Kidney (tissue), 22 donors: ENCODE data around the gene ZRANB2. TPM values are rescaled to one million over a fixed set of nuclear protein-coding genes. Genes with fewer than 3 reads are reported as not detected.

ENCODE experiments used
- DNase-seq, 5 donors: peaks; one replicate each; pipeline ENCODE4 v3.0.0-alpha.2; 2013 to 2020
- FAIRE-seq: peaks from 2 replicates; lab custom pipeline; 2012; peaks lifted over from hg19 to GRCh38; lab: Jason Lieb, UNC
- H3K27ac ChIP-seq, 2 donors: one replicate each; pipeline ENCODE4 v1.7.0; 2013; ENCODE audit warnings: low read depth in 2 of 2, low read length in 2 of 2, inconsistent platforms in 1 of 2
- H3K27me3 ChIP-seq: one replicate; pipeline ENCODE4 v1.7.1; 2013; ENCODE audit warnings: low read length, inconsistent platforms; ENCODE audit not compliant: control insufficient read depth, insufficient read depth
- H3K36me3 ChIP-seq, 3 donors: one replicate each; pipeline versions ENCODE4 v1.7.0 to v1.7.1; 2013; ENCODE audit warnings: low read length in 3 of 3, control low read depth in 1 of 3, inconsistent platforms in 1 of 3; ENCODE audit not compliant: insufficient read depth in 3 of 3, control insufficient read depth in 2 of 3
- H3K4me1 ChIP-seq, 3 donors: one replicate each; pipeline versions ENCODE4 v1.7.0 to v1.7.1; 2013; ENCODE audit warnings: low read length in 3 of 3, inconsistent platforms in 1 of 3, low read depth in 1 of 3; ENCODE audit not compliant: control insufficient read depth in 2 of 3, insufficient read depth in 2 of 3
- H3K4me3 ChIP-seq, 3 donors: one replicate each; pipeline versions ENCODE4 v1.7.0 to v1.8.1; 2013; ENCODE audit warnings: low read length in 3 of 3, control low read depth in 1 of 3, inconsistent platforms in 1 of 3
- H3K9ac ChIP-seq, 3 donors: one replicate each; pipeline versions ENCODE4 v1.7.0 to v1.7.1; 2013; ENCODE audit warnings: low read length in 3 of 3, control low read depth in 1 of 3, inconsistent platforms in 1 of 3
- H3K9me3 ChIP-seq, 3 donors: one replicate each; pipeline versions ENCODE4 v1.7.0 to v1.7.1; 2013; ENCODE audit warnings: low read length in 3 of 3, control low read depth in 1 of 3, inconsistent platforms in 1 of 3; ENCODE audit not compliant: control insufficient read depth in 2 of 3, insufficient read depth in 1 of 3
- CTCF ChIP-seq: IDR thresholded peaks from 3 replicates; pipeline ENCODE4 v1.5.1; 2012; ENCODE audit warnings: mild to moderate bottlenecking, moderate library complexity, borderline replicate concordance; ENCODE audit not compliant: insufficient read depth; ENCODE audit errors: extremely low read depth
- intact Hi-C: fragments of 100-400 bp; cut with DNase I; formaldehyde crosslinking; loops from one replicate; pipeline ENCODE4 v1.11.1; 2022
- long read RNA-seq, 10 donors: library from polyadenylated mRNA in 1 of 10; unstranded in 1 of 10; transcript quantifications; one replicate each; pipeline ENCODE4 v2.0.0 and lab custom pipeline, GENCODE V29; 2021 to 2026
- polyA plus RNA-seq: library from polyadenylated mRNA; stranded (reverse); fragments of 350-450 nt; fragmentation: Illumina TruSeq; extraction: RNeasy Lipid Tissue Mini Kit (QIAGEN cat#74804); gene quantifications from one replicate; pipeline ENCODE4 v1.2.3, GENCODE V29; 2014; ENCODE audit warnings: low read depth, low replicate concordance; ENCODE audit not compliant: insufficient read depth
- total RNA-seq: library from RNA; stranded (reverse); fragmentation: NEBNext Ultra II Directional; extraction: Animal tissue kit (Norgen Biotek cat#: 25700); gene quantifications from one replicate; pipeline ENCODE4 v1.2.1, GENCODE V29; 2021
- donor health status: control.
- donor health status: control.
- donor health status: control.
- donor health status: control.
- donor health status: control.
- donor health status: DM: yes; HTN: yes; CAD: no.
- donor health status: Normal renal cell carcinoma (clear cell type).

The ZRANB2 gene
- total RNA-seq = 78.8 TPM
- polyA plus RNA-seq = 37.7 TPM
- long read RNA-seq, donor 1, transcript ZRANB2-201 (11 exons, 2,821 nt) = minor isoform, 6 of 69 reads
- long read RNA-seq, donor 1, transcript ZRANB2-204 (2 exons, 3,677 nt) = major isoform, 9 of 69 reads
- long read RNA-seq, donor 1, partial matches to known transcripts = 49 of 69 reads
- long read RNA-seq, donor 1, other reads (novel, unspliced or antisense) = 0 of 69 reads
- long read RNA-seq, donor 2, transcript ZRANB2-201 (11 exons, 2,821 nt) = minor isoform, 11 of 114 reads
- long read RNA-seq, donor 2, transcript ZRANB2-204 (2 exons, 3,677 nt) = major isoform, 20 of 114 reads
- long read RNA-seq, donor 2, partial matches to known transcripts = 78 of 114 reads
- long read RNA-seq, donor 2, other reads (novel, unspliced or antisense) = 0 of 114 reads
- long read RNA-seq, donor 3, transcript ZRANB2-202 (10 exons, 3,078 nt) = minor isoform, 9 of 115 reads
- long read RNA-seq, donor 3, transcript ZRANB2-204 (2 exons, 3,677 nt) = major isoform, 10 of 115 reads
- long read RNA-seq, donor 3, partial matches to known transcripts = 91 of 115 reads
- long read RNA-seq, donor 3, other reads (novel, unspliced or antisense) = 0 of 115 reads
- long read RNA-seq, donor 4, transcript ZRANB2-201 (11 exons, 2,821 nt) = minor isoform, 9 of 122 reads
- long read RNA-seq, donor 4, transcript ZRANB2-204 (2 exons, 3,677 nt) = minor isoform, 9 of 122 reads
- long read RNA-seq, donor 4, transcript ZRANB2-202 (10 exons, 3,078 nt) = major isoform, 13 of 122 reads
- long read RNA-seq, donor 4, partial matches to known transcripts = 91 of 122 reads
- long read RNA-seq, donor 4, other reads (novel, unspliced or antisense) = 0 of 122 reads
- long read RNA-seq, donor 5, partial matches to known transcripts = 0 of 2 reads
- long read RNA-seq, donor 5, other reads (novel, unspliced or antisense) = 0 of 2 reads
- long read RNA-seq, donor 6, transcript ZRANB2-202 (10 exons, 3,078 nt) = minor isoform, 9 of 137 reads
- long read RNA-seq, donor 6, transcript ZRANB2-204 (2 exons, 3,677 nt) = major isoform, 11 of 137 reads
- long read RNA-seq, donor 6, transcript ZRANB2-201 (11 exons, 2,821 nt) = minor isoform, 5 of 137 reads
- long read RNA-seq, donor 6, partial matches to known transcripts = 110 of 137 reads
- long read RNA-seq, donor 6, other reads (novel, unspliced or antisense) = 0 of 137 reads
- long read RNA-seq, donor 7, transcript ZRANB2-202 (10 exons, 3,078 nt) = major isoform, 17 of 54 reads
- long read RNA-seq, donor 7, transcript ZRANB2-201 (11 exons, 2,821 nt) = minor isoform, 8 of 54 reads
- long read RNA-seq, donor 7, partial matches to known transcripts = 17 of 54 reads
- long read RNA-seq, donor 7, other reads (novel, unspliced or antisense) = 12 of 54 reads
- long read RNA-seq, donor 8, transcript ZRANB2-204 (2 exons, 3,677 nt) = major isoform, 11 of 89 reads
- long read RNA-seq, donor 8, transcript ZRANB2-202 (10 exons, 3,078 nt) = minor isoform, 9 of 89 reads
- long read RNA-seq, donor 8, partial matches to known transcripts = 64 of 89 reads
- long read RNA-seq, donor 8, other reads (novel, unspliced or antisense) = 0 of 89 reads
- long read RNA-seq, donor 9, transcript ZRANB2-202 (10 exons, 3,078 nt) = major isoform, 6 of 30 reads
- long read RNA-seq, donor 9, partial matches to known transcripts = 17 of 30 reads
- long read RNA-seq, donor 9, other reads (novel, unspliced or antisense) = 0 of 30 reads
- long read RNA-seq, donor 10, transcript ZRANB2-204 (2 exons, 3,677 nt) = major isoform, 12 of 128 reads
- long read RNA-seq, donor 10, transcript ZRANB2-202 (10 exons, 3,078 nt) = minor isoform, 7 of 128 reads
- long read RNA-seq, donor 10, partial matches to known transcripts = 107 of 128 reads
- long read RNA-seq, donor 10, other reads (novel, unspliced or antisense) = 0 of 128 reads

GRCh38 chr1:71080739-71081696 lies at the start of gene ZRANB2:
ZRANB2 (minus strand) TSS chr1:71081035; CDS start chr1:71080995, 40 bp downstream.
- Histone ChIP-seq H3K4me1 (peaks cover 0 to 11% (median 0%) of the 10 kb centered on the region in 3 donors), H3K9me3 (no peaks in the 10 kb centered on the region), H3K27me3 (no peaks in the 10 kb centered on the region), H3K4me3 (peak within 1 kb of the TSS; percentile 92 to 97 (median 93)), H3K36me3 (peaks cover 0 to 6% (median 1%) of the 10 kb centered on the region in 3 donors), H3K9ac (peak within 1 kb of the TSS; percentile 62 to 95 (median 89)), H3K27ac (peak within 1 kb of the TSS; percentile 83 to 96)
- peak; percentile 96 for FAIRE-seq
- DNase-seq = peak; percentile 92 to 98 (median 94)
- peak; percentile 52 for TF ChIP-seq CTCF
- intact Hi-C loops = no loop called here

- H3K9me3 ChIP-seq = peaks cover 0 to 26% (median 4%) of the 10 kb centered on the region in 3 donors
- no peak overlapping the region for H3K9ac ChIP-seq
- H3K36me3 ChIP-seq = no peaks in the 10 kb centered on the region
- FAIRE-seq = no peak
- no peak overlapping the region for H3K4me3 ChIP-seq
- no peak for TF ChIP-seq CTCF
- intact Hi-C loops = no loop called here
- H3K27ac ChIP-seq = no peak overlapping the region
- no peak for DNase-seq
- no peaks in the 10 kb centered on the region for H3K4me1 ChIP-seq
- H3K27me3 ChIP-seq = no peaks in the 10 kb centered on the region
Measured at GRCh38 chr1:71128060-71128459, 47.2 kb upstream of the ZRANB2 start.
